Measurements from ENCODE around the gene PPM1B. TPM values are rescaled to one million over a fixed set of nuclear protein-coding genes. Genes with fewer than 3 reads are reported as not detected.
A peak's percentile ranks its signal among the peaks of the same experiment; 100 is the strongest.

PPM1B gene
- total and polyA plus RNA-seq, 10 of the 15 experiments (the other 5 are each of a cell fraction or from before 2014, with no cell fraction given) = 12.5 to 53.4 (median 33.7) TPM

GRCh38 chr2:44191739-44192138 lies 23.1 kb downstream of the PPM1B start:
- BruUV-seq (replicated peaks) = no TSS peak
- H3K4me3 ChIP-seq = peak overlapping the region; percentile 37; the same call in 1 of the 2 replicates
- peak overlapping the region; percentile 68 for H3K4me2 ChIP-seq (ENCODE audit: control insufficient read depth, insufficient read depth)
- ChIA-PET SMC1A (ENCODE audit: uncharacterized antibody, unreplicated experiment) (interaction anchor here (0.6 to 4.2 kb wide), 14 partner anchors 10 to 268 kb away, joined by 3 to 27 read pairs (median 5); no protein-coding TSS in a partner anchor), RAD21 (ENCODE audit: unreplicated experiment) (interaction anchor here (0.7 to 2.7 kb wide), 10 partner anchors 9 to 104 kb away, joined by 3 to 19 read pairs (median 4); no protein-coding TSS in a partner anchor), CTCF (interaction anchor here (0.6 to 1.7 kb wide), 10 partner anchors 11 to 908 kb away, joined by 3 to 7 read pairs (median 3); no protein-coding TSS in a partner anchor), POLR2A (interaction anchor here (0.7 to 2.1 kb wide), 9 partner anchors 10 to 92 kb away, joined by 3 to 10 read pairs (median 4); partner anchors contain the start of gene PPM1B)
- no peak for FAIRE-seq
- intact Hi-C loops (cut with micrococcal nuclease; ENCODE audit: unreplicated experiment) = loop anchor here (2.0 kb wide), 1 partner anchor 23 kb away; the partner anchor contains the start of gene PPM1B
- H3K79me2 ChIP-seq (ENCODE audit: control insufficient read depth, insufficient read depth, low read length) = peaks cover 77% of the 10 kb centered on the region
- H3K27me3 ChIP-seq (replicated peaks in 1 of 2; ENCODE audit: control insufficient read depth in 2 of 2, insufficient read depth in 2 of 2, low read length in 1 of 2) = no peaks in the 10 kb centered on the region
- peak overlapping the region; percentile 80 for H3K27ac ChIP-seq (ENCODE audit: control insufficient read depth, insufficient read depth)
- DNase-seq (ENCODE audit: low read depth, low spot score) = peak; percentile 42
- peaks cover 43% of the 10 kb centered on the region for H3K4me1 ChIP-seq (ENCODE audit: control insufficient read depth, insufficient read depth, low read length)
- no peaks in the 10 kb centered on the region; the same call in 2 of the 3 replicates for H3K9me3 ChIP-seq (replicated peaks; ENCODE audit: control insufficient read depth, insufficient read depth, low read length)
- H3K36me3 ChIP-seq (ENCODE audit: control insufficient read depth in 2 of 2, insufficient read depth in 2 of 2, low read length in 1 of 2) = no peaks in the 10 kb centered on the region; a peak in 2 of 4 replicates
- in situ Hi-C loops (cut with MboI) = no loop called here
- no peak overlapping the region for H2AFZ ChIP-seq (ENCODE audit: control insufficient read depth, low read depth, low read length)
- peak; percentile 94 for ATAC-seq
- no peaks in the 10 kb centered on the region; the same call in 1 of the 2 replicates for H4K20me1 ChIP-seq (ENCODE audit: control insufficient read depth, insufficient read depth)
- 0 out of 2 replicates have a peak overlapping the region, but pooled peaks have one; percentile 5 for H3K9ac ChIP-seq (ENCODE audit: control insufficient read depth, insufficient read depth, low read length)
- TF ChIP-seq BMI1 (IDR thresholded peaks at IDR 0.05; ENCODE audit: borderline replicate concordance) = peak; percentile 20; the same call in 1 of the 2 replicates
- no peak for TF ChIP-seq ZNF622 (IDR thresholded peaks at IDR 0.05)
- no peak for TF ChIP-seq KDM1A (IDR thresholded peaks at IDR 0.05; ENCODE audit: borderline replicate concordance)
- TF ChIP-seq ESRRA (IDR thresholded peaks at IDR 0.05; ENCODE audit: low read length) = no peak
- 0 out of 2 replicates have a peak, but pooled peaks have one; percentile 29 for TF ChIP-seq JUNB (IDR thresholded peaks at IDR 0.05)
- TF ChIP-seq RUNX3 (IDR thresholded peaks at IDR 0.05; ENCODE audit: low read length) = peak; percentile 75
- peak; percentile 91 to 92 for TF ChIP-seq IKZF2 (IDR thresholded peaks at IDR 0.05)
- no peak for TF ChIP-seq WRNIP1 (IDR thresholded peaks at IDR 0.05; ENCODE audit: borderline replicate concordance, low read depth, low read length)
- no peak for TF ChIP-seq CHD1 (IDR thresholded peaks at IDR 0.05; ENCODE audit: low read depth, low read length)
- 0 out of 2 replicates have a peak, but pooled peaks have one; percentile 29 for TF ChIP-seq MXI1 (IDR thresholded peaks at IDR 0.05; ENCODE audit: low read depth, low read length)
- TF ChIP-seq PKNOX1 (IDR thresholded peaks at IDR 0.05) = peak; percentile 37; the same call in 1 of the 2 replicates
- no peak for TF ChIP-seq RELA (IDR thresholded peaks at IDR 0.05; ENCODE audit: borderline replicate concordance, partially characterized antibody)
- TF ChIP-seq ZNF217 (IDR thresholded peaks at IDR 0.05) = no peak; the same call in 1 of the 2 replicates
- no peak for TF ChIP-seq BACH1 (IDR thresholded peaks at IDR 0.05; ENCODE audit: borderline replicate concordance)
- TF ChIP-seq ZNF207 (IDR thresholded peaks at IDR 0.05; ENCODE audit: borderline replicate concordance) = no peak
- no peak for TF ChIP-seq SMAD5 (IDR thresholded peaks at IDR 0.05; ENCODE audit: low read depth)
- peak; percentile 17; the same call in 1 of the 2 replicates for TF ChIP-seq SMARCA5 (IDR thresholded peaks at IDR 0.05)
- TF ChIP-seq SMAD1 (IDR thresholded peaks at IDR 0.05; ENCODE audit: low read depth, partially characterized antibody) = peak; percentile 85
- no peak for TF ChIP-seq NR2C1 (IDR thresholded peaks at IDR 0.05)
- no peak for TF ChIP-seq RCOR1 (conservative IDR thresholded peaks at IDR 0.05; ENCODE audit: low read depth, low read length)
- TF ChIP-seq ATF3 (IDR thresholded peaks at IDR 0.05; ENCODE audit: borderline replicate concordance, extremely low read depth, low read depth, low read length) = no peak
- TF ChIP-seq NFXL1 (IDR thresholded peaks at IDR 0.05; ENCODE audit: borderline replicate concordance) = no peak
- peak; percentile 40; the same call in 1 of the 2 replicates for TF ChIP-seq IRF4 (IDR thresholded peaks at IDR 0.05; ENCODE audit: low read depth, low read length)

Measured in GM12878 (cell line).